ENCODE data around the gene USP1. TPM values are rescaled to one million over a fixed set of nuclear protein-coding genes. Genes with fewer than 3 reads are reported as not detected.

The USP1 gene
- total RNA-seq, 1 experiment from 2014 or later: 42.9 TPM

GRCh38 chr1:62476525-62477219, 39.8 kb downstream of the USP1 start:
- POLR2A ChIA-PET: no interaction called here
- Histone ChIP-seq H3K4me1 (ENCODE audit: control insufficient read depth, insufficient read depth, low read length) (no peaks in the 10 kb centered on the region), H3K9me3 (ENCODE audit: control insufficient read depth, insufficient read depth, low read depth, low read length) (no peaks in the 10 kb centered on the region), H3K4me3 (ENCODE audit: low read depth in 2 of 2, low read length in 2 of 2) (no peak overlapping the region), H3K36me3 (ENCODE audit: control insufficient read depth, insufficient read depth, low read length) (peaks cover 4% of the 10 kb centered on the region), H3K27ac (ENCODE audit: low read length) (no peak overlapping the region), H3K27me3 (ENCODE audit: control insufficient read depth, insufficient read depth, low read length) (no peaks in the 10 kb centered on the region)
- no peak for TF ChIP-seq REST (IDR thresholded peaks at IDR 0.05; ENCODE audit: insufficient read depth in 1 of 2, low read depth in 2 of 2, low read length in 1 of 2)
- TF ChIP-seq SIN3A (IDR thresholded peaks at IDR 0.05; ENCODE audit: borderline replicate concordance, insufficient read depth, low read depth, low read length): no peak
- TF ChIP-seq CTCF (IDR thresholded peaks at IDR 0.05): no peak
- no peak for TF ChIP-seq POLR2AphosphoS5 (IDR thresholded peaks at IDR 0.05; ENCODE audit: low read depth, low read length)
- no peak for TF ChIP-seq TCF7L2 (IDR thresholded peaks at IDR 0.05; ENCODE audit: low read depth, low read length)
- intact Hi-C loops (cut with micrococcal nuclease; ENCODE audit: unreplicated experiment) (no loop called here), in situ Hi-C loops (cut with HindIII; ENCODE audit: low pct_unique_long_range_greater_than_20kb, low sequenced_read_pairs) (no loop called here)
- DNase-seq (ENCODE audit: low read depth, low spot score) (no peak), ATAC-seq (no peak)
- BruUV-seq (replicated peaks): no TSS peak
- CTCF ChIA-PET: interaction anchor here (0.6 kb wide), 1 partner anchor 431 kb away, joined by 4 read pairs; no protein-coding TSS in a partner anchor

GRCh38 chr1:62481681-62482080, 44.8 kb downstream of the USP1 start:
- intact Hi-C loops (cut with micrococcal nuclease; ENCODE audit: unreplicated experiment) (no loop called here), in situ Hi-C loops (cut with HindIII; ENCODE audit: low pct_unique_long_range_greater_than_20kb, low sequenced_read_pairs) (no loop called here)
- Histone ChIP-seq H3K36me3 (ENCODE audit: control insufficient read depth, insufficient read depth, low read length) (no peaks in the 10 kb centered on the region; the same call in 1 of the 2 replicates), H3K4me1 (ENCODE audit: control insufficient read depth, insufficient read depth, low read length) (no peaks in the 10 kb centered on the region), H3K27me3 (ENCODE audit: control insufficient read depth, insufficient read depth, low read length) (no peaks in the 10 kb centered on the region), H3K9me3 (ENCODE audit: control insufficient read depth, insufficient read depth, low read depth, low read length) (no peaks in the 10 kb centered on the region), H3K4me3 (ENCODE audit: low read depth in 2 of 2, low read length in 2 of 2) (no peak overlapping the region), H3K27ac (ENCODE audit: low read length) (no peak overlapping the region)
- TF ChIP-seq SIN3A (IDR thresholded peaks at IDR 0.05; ENCODE audit: borderline replicate concordance, insufficient read depth, low read depth, low read length) (no peak), CTCF (IDR thresholded peaks at IDR 0.05) (no peak), TCF7L2 (IDR thresholded peaks at IDR 0.05; ENCODE audit: low read depth, low read length) (no peak), REST (IDR thresholded peaks at IDR 0.05; ENCODE audit: insufficient read depth in 1 of 2, low read depth in 2 of 2, low read length in 1 of 2) (no peak), POLR2AphosphoS5 (IDR thresholded peaks at IDR 0.05; ENCODE audit: low read depth, low read length) (no peak)
- ChIA-PET CTCF (interaction anchor here (0.7 kb wide), 1 partner anchor 444 kb away, joined by 3 read pairs; no protein-coding TSS in a partner anchor), POLR2A (no interaction called here)
- ATAC-seq (no peak), DNase-seq (ENCODE audit: low read depth, low spot score) (no peak)
- no TSS peak for BruUV-seq (replicated peaks)
